SU-DHL-6 (cell line): Measurements from ENCODE around the gene RANBP9.

Source experiments
- EZH2phosphoT487 ChIP-seq: fragments of 200-600 bp; sonication (generic), shearing (Covaris generic); conservative IDR thresholded peaks from 2 replicates; pipeline ENCODE4 v1.6.1; 2018; ENCODE audit warnings: mild to moderate bottlenecking, antibody characterized with exemption, low read length, moderate library complexity, mixed read lengths
- TF ChIP-seq, protein P1 (sequence below): fragments of 200-600 bp; sonication (generic); IDR thresholded peaks from one replicate; pipeline ENCODE4 v1.5.1; 2017; ENCODE audit warnings: antibody characterized with exemption, mild to moderate bottlenecking, low read length, moderate library complexity; ENCODE audit not compliant: insufficient read depth, poor library complexity, severe bottlenecking

DNA sequence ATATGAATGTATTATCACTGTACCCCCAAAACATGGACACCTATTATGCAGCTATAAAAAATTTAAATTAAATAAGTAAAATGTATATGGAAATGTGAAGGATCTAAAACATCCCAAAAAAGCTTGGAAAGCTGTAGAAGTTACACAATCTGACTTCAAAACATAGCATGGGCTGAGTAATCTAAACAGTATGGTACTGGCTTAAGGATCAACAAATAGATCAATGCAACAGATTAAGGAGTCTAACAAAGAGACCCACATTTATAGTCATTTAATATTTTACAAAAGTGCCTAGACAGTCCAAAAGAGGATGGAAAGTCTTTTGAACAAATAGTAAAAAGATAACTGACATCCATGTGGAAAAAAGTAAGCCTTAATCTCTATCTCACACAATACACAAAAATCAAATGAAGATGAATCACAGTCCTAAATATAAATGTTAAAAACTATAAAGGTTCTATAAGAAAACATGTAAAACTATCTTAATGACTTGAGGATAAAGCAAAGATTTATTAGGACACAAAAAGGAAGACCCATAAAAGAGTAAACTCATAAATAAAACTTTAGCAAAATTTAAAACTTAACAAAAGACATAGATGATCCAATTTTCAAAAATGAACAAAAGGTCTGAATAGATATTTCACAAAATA is 46.8 kb downstream of the RANBP9 start:
- TF ChIP-seq, protein P1, sequence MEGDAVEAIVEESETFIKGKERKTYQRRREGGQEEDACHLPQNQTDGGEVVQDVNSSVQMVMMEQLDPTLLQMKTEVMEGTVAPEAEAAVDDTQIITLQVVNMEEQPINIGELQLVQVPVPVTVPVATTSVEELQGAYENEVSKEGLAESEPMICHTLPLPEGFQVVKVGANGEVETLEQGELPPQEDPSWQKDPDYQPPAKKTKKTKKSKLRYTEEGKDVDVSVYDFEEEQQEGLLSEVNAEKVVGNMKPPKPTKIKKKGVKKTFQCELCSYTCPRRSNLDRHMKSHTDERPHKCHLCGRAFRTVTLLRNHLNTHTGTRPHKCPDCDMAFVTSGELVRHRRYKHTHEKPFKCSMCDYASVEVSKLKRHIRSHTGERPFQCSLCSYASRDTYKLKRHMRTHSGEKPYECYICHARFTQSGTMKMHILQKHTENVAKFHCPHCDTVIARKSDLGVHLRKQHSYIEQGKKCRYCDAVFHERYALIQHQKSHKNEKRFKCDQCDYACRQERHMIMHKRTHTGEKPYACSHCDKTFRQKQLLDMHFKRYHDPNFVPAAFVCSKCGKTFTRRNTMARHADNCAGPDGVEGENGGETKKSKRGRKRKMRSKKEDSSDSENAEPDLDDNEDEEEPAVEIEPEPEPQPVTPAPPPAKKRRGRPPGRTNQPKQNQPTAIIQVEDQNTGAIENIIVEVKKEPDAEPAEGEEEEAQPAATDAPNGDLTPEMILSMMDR: no peak
- no peak for TF ChIP-seq EZH2phosphoT487
